HG03060 (cell line): ENCODE measurements around the gene TNFRSF14.

Experiments used
- ATAC-seq: cut with Tn5 transposase; IDR thresholded peaks from one replicate; pipeline ENCODE4 v1.9.1; 2021; ENCODE audit warnings: low read depth, moderate number of reproducible peaks; ENCODE audit not compliant: unreplicated experiment

TNFRSF14 gene

DNA sequence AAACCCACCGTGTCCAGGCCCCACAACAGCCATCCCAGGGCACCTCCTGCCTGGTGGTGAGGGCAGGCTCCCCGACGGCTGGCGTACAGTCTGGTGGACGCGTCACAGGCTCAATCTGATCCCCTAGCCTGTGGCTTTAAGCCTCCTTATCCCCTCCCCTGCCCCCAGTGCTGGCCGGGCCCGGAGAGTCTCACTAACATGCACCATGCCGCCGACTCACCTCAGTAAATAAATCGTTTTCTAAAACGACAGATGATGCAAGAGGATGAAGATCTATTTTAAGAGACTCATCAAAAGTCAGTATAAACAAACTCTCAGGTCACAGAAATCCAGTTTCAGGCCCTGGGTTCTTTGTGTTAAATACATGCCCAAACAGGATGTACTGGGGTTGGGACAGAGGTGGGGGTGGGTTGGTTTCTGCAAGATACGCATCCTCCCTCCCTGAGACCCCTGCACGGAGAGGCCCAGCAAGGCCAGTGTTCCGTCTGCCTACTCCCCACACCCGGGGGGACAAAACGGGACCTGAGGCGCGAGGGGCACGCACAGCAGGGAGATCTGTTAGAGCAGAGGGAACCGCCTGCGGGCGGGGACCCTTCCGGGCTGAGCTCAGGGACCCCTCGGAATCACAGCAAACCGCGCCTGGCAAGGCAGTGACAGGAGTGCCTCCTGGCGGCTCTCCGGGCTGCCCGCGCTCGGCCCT lies 32.8 kb upstream of the TNFRSF14 start:
- ATAC-seq = no peak

DNA sequence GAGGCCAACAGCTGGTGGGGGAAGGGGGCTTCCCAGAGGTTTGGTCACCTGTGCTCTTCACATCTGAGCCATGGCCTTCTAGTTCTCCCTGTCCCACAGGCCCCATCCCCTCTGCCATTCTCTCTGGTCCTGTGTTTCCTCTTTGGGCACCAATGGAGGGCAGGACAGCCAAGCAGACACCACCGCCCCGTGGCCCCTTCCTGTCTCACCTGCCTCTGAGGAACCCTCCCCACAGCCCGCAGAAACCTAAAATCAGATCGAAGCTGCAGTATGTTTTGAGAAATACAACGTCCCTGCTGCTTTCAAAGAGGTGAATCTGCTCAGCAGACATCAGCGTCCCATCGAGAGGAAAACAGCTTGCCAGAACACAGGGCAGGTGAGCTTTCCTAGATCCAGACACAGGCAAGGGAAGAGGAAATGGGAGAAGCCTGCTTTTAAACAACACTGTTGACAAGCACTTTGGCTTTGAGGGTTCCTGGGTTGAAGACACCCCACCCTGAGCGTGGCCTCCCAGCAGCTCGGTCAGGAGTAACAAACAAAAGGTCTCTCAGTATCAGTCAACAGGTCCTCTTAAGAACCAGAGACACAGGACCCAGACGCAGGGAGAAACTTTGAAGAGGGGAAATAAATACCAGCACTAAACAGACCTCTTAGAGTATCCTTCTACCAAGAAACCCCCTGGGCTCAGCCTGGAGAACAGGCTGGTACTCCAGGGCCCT lies 32.1 kb upstream of the TNFRSF14 start:
- no peak for ATAC-seq

DNA sequence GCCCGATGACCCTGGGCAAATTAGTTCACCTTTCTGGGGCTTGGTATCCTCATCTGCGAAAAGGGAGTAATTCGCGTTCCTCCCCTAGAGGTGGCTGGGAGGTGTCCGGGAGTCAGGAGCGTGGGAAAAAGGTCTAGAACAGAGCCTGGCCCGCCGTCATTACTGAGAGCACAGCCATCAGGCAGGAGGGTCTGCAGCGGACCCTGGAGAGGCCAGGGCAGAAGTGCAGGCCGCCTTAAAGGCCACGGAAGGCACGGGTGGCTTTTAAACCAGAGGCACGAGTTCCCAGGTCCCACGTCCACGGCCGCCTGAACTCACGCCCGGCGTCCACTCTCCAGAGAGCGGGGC lies 30.6 kb upstream of the TNFRSF14 start:
- no peak for ATAC-seq

- ATAC-seq = peak; percentile 44
Measured at GRCh38 chr1:2525920-2526823, 30.0 kb upstream of the TNFRSF14 start, which contains the start of gene PANK4. PANK4 (minus strand) TSS chr1:2526596; CDS start chr1:2526587, 9 bp downstream.

DNA sequence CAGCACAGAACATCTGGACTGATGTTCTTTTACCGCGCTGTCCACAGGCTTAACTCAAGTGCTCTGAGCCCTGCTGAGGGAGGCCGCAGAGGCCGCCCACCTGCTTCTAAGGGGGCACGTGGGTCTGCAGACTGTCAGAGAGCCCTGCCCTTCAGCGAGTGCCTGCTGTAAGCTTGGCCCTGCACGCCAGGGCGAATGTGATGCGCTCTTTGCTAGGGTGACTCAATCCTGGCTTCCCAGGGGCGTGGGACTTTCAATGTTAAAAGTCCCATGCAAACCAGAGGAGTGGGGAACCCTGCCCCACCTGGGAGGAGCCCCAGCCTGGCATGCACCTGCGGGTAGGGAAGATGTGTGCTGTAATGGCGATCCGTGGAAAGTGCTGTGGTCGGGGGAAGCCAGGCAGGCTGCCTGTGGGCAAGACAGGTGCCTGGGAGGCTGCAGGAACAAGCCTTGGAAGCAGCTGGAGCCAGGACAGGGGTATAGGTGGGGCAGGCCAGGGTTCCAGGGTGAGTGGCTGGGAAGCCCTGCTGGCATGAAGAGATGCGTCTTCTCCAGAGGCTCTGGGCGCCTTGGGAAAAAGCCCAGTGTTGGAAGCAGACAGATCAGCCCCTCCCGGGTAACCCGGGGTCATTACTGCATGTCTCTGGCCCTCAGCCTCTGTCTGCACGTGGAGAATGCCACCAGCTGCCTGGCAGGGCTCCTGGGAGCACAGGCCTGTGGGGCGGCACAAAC lies 29.2 kb upstream of the TNFRSF14 start:
- ATAC-seq = peak; percentile 32

DNA sequence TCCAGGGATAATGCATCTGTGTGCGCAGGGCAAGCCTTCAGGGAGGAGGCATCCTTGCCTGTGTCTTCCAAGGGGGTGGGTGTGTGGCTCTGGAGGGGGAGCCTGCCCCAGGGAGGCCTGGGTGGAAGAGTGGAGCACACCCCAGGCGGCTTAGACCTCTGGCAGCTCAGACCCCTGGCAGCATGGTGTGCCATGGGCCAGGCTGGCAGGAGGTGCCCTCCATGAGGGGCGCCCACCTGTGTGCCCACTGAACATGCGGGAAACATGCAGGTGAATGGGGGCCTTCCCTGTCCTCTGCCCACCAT lies 28.7 kb upstream of the TNFRSF14 start:
- no peak for ATAC-seq

DNA sequence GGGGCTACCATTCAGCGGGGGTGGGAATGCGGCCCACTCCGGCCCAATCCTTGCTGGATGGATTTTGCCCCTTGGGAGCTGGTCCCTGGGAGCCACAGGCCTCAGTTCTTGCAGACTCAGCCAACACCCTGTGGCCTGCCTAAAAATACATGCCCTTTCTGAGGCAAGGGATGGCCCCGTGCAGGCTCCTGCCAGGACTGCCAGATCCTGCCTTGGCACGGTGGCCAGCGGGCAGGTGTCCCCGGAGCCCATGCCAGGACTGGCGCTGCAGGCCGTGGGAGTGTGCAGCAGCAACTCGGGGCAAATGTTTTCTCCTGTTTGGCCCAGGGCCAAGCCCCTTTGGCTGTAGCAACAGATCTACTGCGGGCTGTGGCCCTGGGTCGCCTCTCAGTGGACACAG lies 28.2 kb upstream of the TNFRSF14 start:
- no peak for ATAC-seq

GRCh38 chr1:2528611-2528965 lies 27.6 kb upstream of the TNFRSF14 start:
- no peak for ATAC-seq

- no peak for ATAC-seq
Measured at GRCh38 chr1:2528966-2529783, 27.0 kb upstream of the TNFRSF14 start.

- no peak for ATAC-seq
Measured at GRCh38 chr1:2529784-2530512, 26.2 kb upstream of the TNFRSF14 start, which contains the start of gene HES5. HES5 (minus strand) TSS chr1:2530263; CDS start chr1:2530164, 99 bp downstream.

- no peak for ATAC-seq
Measured at GRCh38 chr1:2530513-2531361, 25.4 kb upstream of the TNFRSF14 start.

DNA sequence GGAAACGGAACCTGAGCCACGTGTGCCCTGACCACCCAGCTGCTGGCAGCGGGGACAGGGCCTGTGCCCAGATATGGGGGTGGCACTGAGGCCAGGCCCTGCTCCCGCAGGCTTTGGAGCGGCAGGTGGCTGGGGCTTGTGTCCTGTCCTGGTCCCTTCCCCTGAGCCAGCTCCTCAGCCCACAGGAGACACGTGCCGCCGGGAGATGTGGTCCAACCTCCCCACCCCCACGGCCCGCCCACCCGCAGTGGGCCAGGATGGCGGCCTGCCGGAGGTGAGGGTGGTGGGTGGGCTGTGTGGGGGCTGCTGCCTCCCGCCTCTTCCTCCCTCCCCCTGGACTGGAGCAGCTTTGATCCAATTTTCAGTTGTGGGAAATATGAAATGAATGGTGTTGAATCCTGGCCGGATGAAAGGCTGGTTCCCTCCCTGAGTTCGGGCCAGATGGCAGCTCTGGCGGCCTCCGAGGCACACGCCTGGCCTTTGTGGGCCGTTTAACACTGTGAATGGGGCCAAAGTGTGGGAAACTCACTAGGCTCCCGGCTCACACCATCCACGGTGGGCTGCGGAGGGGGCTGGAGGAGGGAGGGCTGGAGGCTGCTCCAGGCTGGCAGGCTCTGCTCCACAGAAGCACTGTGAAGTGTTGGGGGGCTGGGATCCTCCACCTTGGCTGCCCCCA lies 23.5 kb upstream of the TNFRSF14 start:
- ATAC-seq = no peak

GRCh38 chr1:2533365-2533764 lies 22.8 kb upstream of the TNFRSF14 start:
- no peak for ATAC-seq

DNA sequence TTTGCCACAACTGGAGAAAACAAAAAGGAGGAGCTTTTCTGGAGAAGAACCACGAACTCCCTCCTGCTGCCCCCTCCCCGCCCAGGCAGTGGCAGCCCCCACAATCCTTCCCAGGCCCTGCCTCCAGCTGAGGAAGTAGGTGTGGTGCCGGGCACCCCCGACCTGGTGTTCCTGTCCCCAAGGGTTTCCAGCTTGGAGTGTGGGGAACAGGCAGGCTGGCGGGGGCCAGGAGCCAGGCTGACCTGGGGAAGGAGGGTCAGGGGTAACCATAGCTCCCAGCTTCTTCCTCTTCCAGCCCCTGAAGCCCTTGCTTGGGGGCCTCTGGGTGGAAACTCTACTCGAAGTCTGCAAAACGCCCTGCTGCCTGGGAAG lies 21.9 kb upstream of the TNFRSF14 start:
- no peak for ATAC-seq

- ATAC-seq = no peak
Measured at GRCh38 chr1:2534687-2535441, 21.3 kb upstream of the TNFRSF14 start.

DNA sequence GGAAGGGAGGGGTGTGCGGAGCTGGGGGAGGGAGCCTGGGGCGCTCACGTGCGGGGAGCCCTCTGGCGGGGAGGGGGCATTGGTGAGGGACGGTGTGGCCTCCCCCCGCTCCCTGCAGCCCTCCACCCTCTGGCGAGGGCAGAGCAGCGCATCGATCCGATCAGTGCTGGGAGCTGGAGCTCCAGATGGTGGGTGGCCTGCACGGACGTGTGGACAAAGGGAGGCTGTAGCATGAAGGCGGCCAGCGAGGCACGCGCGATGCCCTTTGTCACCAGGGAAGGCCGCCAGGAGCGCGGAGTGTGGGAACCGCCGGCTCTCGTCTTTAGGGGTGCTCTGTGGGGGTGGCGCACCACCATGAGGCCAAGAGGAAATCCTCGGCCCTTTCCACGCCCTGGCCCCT lies 20.7 kb upstream of the TNFRSF14 start:
- ATAC-seq = no peak

- ATAC-seq = no peak
Measured at GRCh38 chr1:2535981-2536380, 20.2 kb upstream of the TNFRSF14 start.
